Neuronal stem cell (in vitro differentiated cells): ENCODE measurements around the gene VPS4B.

Source experiments
- DNase-seq: peaks from one replicate; pipeline ENCODE4 v3.0.0-alpha.2; 2013; ENCODE audit warnings: low spot score
- H2AFZ ChIP-seq: one replicate; pipeline ENCODE4 v1.6.1; 2013; ENCODE audit warnings: mild to moderate bottlenecking, low read length, inconsistent platforms
- H2AK5ac ChIP-seq: 2 replicates; pipeline ENCODE4 v1.6.1; 2013; ENCODE audit warnings: low read depth, mild to moderate bottlenecking, inconsistent platforms, low read length, moderate library complexity, mixed read lengths
- H2BK120ac ChIP-seq: 2 replicates; pipeline ENCODE4 v1.6.1; 2013; ENCODE audit warnings: low read depth, mild to moderate bottlenecking, inconsistent platforms, low read length, moderate library complexity, mixed read lengths
- H2BK12ac ChIP-seq: one replicate; pipeline ENCODE4 v1.6.1; 2013; ENCODE audit warnings: low read length, inconsistent platforms
- H2BK15ac ChIP-seq: 2 replicates; pipeline ENCODE4 v1.6.1; 2013; ENCODE audit warnings: mild to moderate bottlenecking, low read length, inconsistent platforms, mixed read lengths
- H2BK5ac ChIP-seq: one replicate; pipeline ENCODE4 v1.6.1; 2013; ENCODE audit warnings: inconsistent platforms, mild to moderate bottlenecking, low read length, moderate library complexity
- H3K14ac ChIP-seq: one replicate; pipeline ENCODE4 v1.6.1; 2013; ENCODE audit warnings: low read length, inconsistent platforms
- H3K18ac ChIP-seq: 2 replicates; pipeline ENCODE4 v1.6.1; 2013; ENCODE audit warnings: low read length, inconsistent platforms
- H3K23ac ChIP-seq: 2 replicates; pipeline ENCODE4 v1.6.1; 2013; ENCODE audit warnings: low read depth, mild to moderate bottlenecking, mixed read lengths, low read length, inconsistent platforms; ENCODE audit not compliant: poor library complexity
- H3K27ac ChIP-seq: replicated peaks from 3 replicates; pipeline ENCODE4 v1.5.1; 2013; ENCODE audit warnings: low read length, inconsistent platforms
- H3K27me3 ChIP-seq, 3 experiments: 2 replicates each; pipeline ENCODE4 v1.6.1; 2013; ENCODE audit warnings: low read length in 3 of 3, mild to moderate bottlenecking in 2 of 3, inconsistent platforms in 1 of 3, low read depth in 1 of 3, mixed read lengths in 1 of 3, moderate library complexity in 1 of 3; ENCODE audit not compliant: control insufficient read depth in 3 of 3, insufficient read depth in 3 of 3
- H3K36me3 ChIP-seq, 2 donors: replicated peaks in 1 of 2; 2 replicates each; pipeline ENCODE4 v1.6.1; 2013; ENCODE audit warnings: low read length in 2 of 2; ENCODE audit not compliant: control insufficient read depth in 2 of 2, insufficient read depth in 2 of 2
- H3K4ac ChIP-seq: 2 replicates; pipeline ENCODE4 v1.6.1; 2013; ENCODE audit warnings: inconsistent platforms, mild to moderate bottlenecking, low read length, moderate library complexity
- H3K4me1 ChIP-seq, 2 donors: 1 replicate in 1 of 2; 2 replicates in 1 of 2; pipeline ENCODE4 v1.6.1; 2013; ENCODE audit warnings: low read length in 2 of 2, low read depth in 1 of 2; ENCODE audit not compliant: control insufficient read depth in 2 of 2, insufficient read depth in 1 of 2
- H3K4me2 ChIP-seq: one replicate; pipeline ENCODE4 v1.6.1; 2013; ENCODE audit warnings: mild to moderate bottlenecking, low read length, inconsistent platforms; ENCODE audit not compliant: insufficient read depth, poor library complexity, severe bottlenecking
- H3K4me3 ChIP-seq, 2 donors: 2 replicates each; pipeline ENCODE4 v1.5.1; 2013; ENCODE audit warnings: low read length in 2 of 2, mild to moderate bottlenecking in 2 of 2, inconsistent platforms in 1 of 2, moderate library complexity in 1 of 2
- H3K79me1 ChIP-seq: one replicate; pipeline ENCODE4 v1.6.1; 2013; ENCODE audit warnings: low read depth, mild to moderate bottlenecking, inconsistent platforms, low read length, moderate library complexity
- H3K9ac ChIP-seq: one replicate; pipeline ENCODE4 v1.6.1; 2013; ENCODE audit warnings: mild to moderate bottlenecking, low read depth, low read length, inconsistent platforms; ENCODE audit not compliant: poor library complexity
- H3K9me3 ChIP-seq, 2 donors: replicated peaks in 1 of 2; 2 replicates each; pipeline versions ENCODE3 to v1.6.1; 2013; ENCODE audit warnings: low read length in 2 of 2, mild to moderate bottlenecking in 2 of 2, inconsistent platforms in 1 of 2, low read depth in 1 of 2, mixed read lengths in 1 of 2, moderate library complexity in 1 of 2; ENCODE audit not compliant: control insufficient read depth in 2 of 2, insufficient read depth in 1 of 2
- H4K8ac ChIP-seq: one replicate; pipeline ENCODE4 v1.6.1; 2013; ENCODE audit warnings: low read depth, mild to moderate bottlenecking, inconsistent platforms, low read length, moderate library complexity
- H4K91ac ChIP-seq: one replicate; pipeline ENCODE4 v1.6.1; 2013; ENCODE audit warnings: low read length, low read depth, mild to moderate bottlenecking, inconsistent platforms; ENCODE audit not compliant: poor library complexity
- WGBS, 2 donors: extraction: QIAGEN DNeasy Blood & Tissue Kit; methylation state at CpG; one replicate each; pipeline ENCODE4 v1.1.7; 2013; ENCODE audit warnings: missing lambda C conversion rate in 2 of 2, mixed read lengths in 1 of 2; ENCODE audit not compliant: insufficient read length in 2 of 2, insufficient replicate concordance in 1 of 2; ENCODE audit errors: extremely low coverage in 2 of 2; 5-methylcytosine and 5-hydroxymethylcytosine counted together

The VPS4B gene

GRCh38 chr18:63346031-63346430 lies 76.2 kb downstream of the VPS4B start:
- Histone ChIP-seq H3K4me1 (no peaks in the 10 kb centered on the region), H3K79me1 (no peaks in the 10 kb centered on the region), H3K4ac (no peak overlapping the region), H4K91ac (no peak overlapping the region), H2BK15ac (no peak overlapping the region), H3K36me3 (peaks cover 32 to 94% of the 10 kb centered on the region in 2 donors), H3K27me3 (no peaks in the 10 kb centered on the region), H3K14ac (no peak overlapping the region), H3K18ac (no peak overlapping the region), H3K4me3 (no peak overlapping the region), H4K8ac (no peak overlapping the region), H2BK120ac (no peak overlapping the region), H2BK5ac (no peak overlapping the region), H3K4me2 (no peak overlapping the region), H3K9me3 (no peaks in the 10 kb centered on the region), H2AFZ (no peak overlapping the region), H2AK5ac (no peak overlapping the region), H3K23ac (no peak overlapping the region), H3K27ac (no peak overlapping the region), H3K9ac (peak overlapping the region; percentile 30), H2BK12ac (no peak overlapping the region)
- WGBS, 2 donors = no CpG with 5 or more reads among the region's 7 CpGs
- DNase-seq = no peak

- Histone ChIP-seq H3K36me3 (peaks cover 31 to 94% of the 10 kb centered on the region in 2 donors), H2AFZ (no peak overlapping the region), H3K79me1 (no peaks in the 10 kb centered on the region), H3K4me3 (no peak overlapping the region), H3K4me1 (no peaks in the 10 kb centered on the region), H3K27me3 (no peaks in the 10 kb centered on the region), H4K8ac (no peak overlapping the region), H3K18ac (no peak overlapping the region), H3K9ac (no peak overlapping the region), H4K91ac (no peak overlapping the region), H2BK15ac (no peak overlapping the region), H2BK12ac (no peak overlapping the region), H3K4ac (no peak overlapping the region), H3K27ac (no peak overlapping the region), H2BK5ac (no peak overlapping the region), H2BK120ac (no peak overlapping the region), H3K9me3 (no peaks in the 10 kb centered on the region), H3K23ac (no peak overlapping the region), H2AK5ac (no peak overlapping the region), H3K14ac (no peak overlapping the region), H3K4me2 (no peak overlapping the region)
- no peak for DNase-seq
- no CpG with 5 or more reads among the region's 2 CpGs for WGBS, 2 donors
Measured at GRCh38 chr18:63344918-63345317, 77.4 kb downstream of the VPS4B start.

GRCh38 chr18:63344263-63344662 lies 78.0 kb downstream of the VPS4B start:
- H3K4me3 ChIP-seq = no peak overlapping the region
- H3K9me3 ChIP-seq = no peaks in the 10 kb centered on the region
- DNase-seq = no peak
- no peak overlapping the region for H3K23ac ChIP-seq
- H4K91ac ChIP-seq = no peak overlapping the region
- H3K36me3 ChIP-seq = peaks cover 27 to 94% of the 10 kb centered on the region in 2 donors
- H4K8ac ChIP-seq = no peak overlapping the region
- no peak overlapping the region for H2BK15ac ChIP-seq
- WGBS, 2 donors = no CpG with 5 or more reads among the region's 5 CpGs
- H3K14ac ChIP-seq = no peak overlapping the region
- H2BK5ac ChIP-seq = no peak overlapping the region
- no peak overlapping the region for H3K4me2 ChIP-seq
- H2BK120ac ChIP-seq = no peak overlapping the region
- H3K27me3 ChIP-seq = no peaks in the 10 kb centered on the region
- H3K9ac ChIP-seq = no peak overlapping the region
- H2BK12ac ChIP-seq = no peak overlapping the region
- H2AFZ ChIP-seq = no peak overlapping the region
- no peak overlapping the region for H3K18ac ChIP-seq
- no peak overlapping the region for H3K27ac ChIP-seq
- H3K4me1 ChIP-seq = no peaks in the 10 kb centered on the region
- H3K4ac ChIP-seq = no peak overlapping the region
- no peaks in the 10 kb centered on the region for H3K79me1 ChIP-seq
- H2AK5ac ChIP-seq = no peak overlapping the region

- no peak overlapping the region for H3K4me3 ChIP-seq
- H2AFZ ChIP-seq = no peak overlapping the region
- no peak overlapping the region for H3K9ac ChIP-seq
- H3K4me2 ChIP-seq = no peak overlapping the region
- no CpG with 5 or more reads among the region's 5 CpGs for whole genome bisulfite sequencing, 2 donors
- H4K8ac ChIP-seq = no peak overlapping the region
- no peak overlapping the region for H2BK5ac ChIP-seq
- no peaks in the 10 kb centered on the region for H3K9me3 ChIP-seq
- H3K27ac ChIP-seq = no peak overlapping the region
- H3K79me1 ChIP-seq = no peaks in the 10 kb centered on the region
- no peaks in the 10 kb centered on the region for H3K27me3 ChIP-seq
- no peak overlapping the region for H2BK120ac ChIP-seq
- H2BK15ac ChIP-seq = no peak overlapping the region
- no peak overlapping the region for H3K18ac ChIP-seq
- no peak overlapping the region for H4K91ac ChIP-seq
- no peak overlapping the region for H3K23ac ChIP-seq
- DNase-seq = no peak
- H2BK12ac ChIP-seq = no peak overlapping the region
- no peak overlapping the region for H3K14ac ChIP-seq
- no peaks in the 10 kb centered on the region for H3K4me1 ChIP-seq
- peaks cover 26 to 94% of the 10 kb centered on the region in 2 donors for H3K36me3 ChIP-seq
- no peak overlapping the region for H3K4ac ChIP-seq
- H2AK5ac ChIP-seq = no peak overlapping the region
Measured at GRCh38 chr18:63342206-63342605, 80.1 kb downstream of the VPS4B start.
